Lower leg skin (tissue), 4 donors: ENCODE measurements around the gene FTCDNL1. TPM values are rescaled to one million over a fixed set of nuclear protein-coding genes. Genes with fewer than 3 reads are reported as not detected.

Experiments used
- DNase-seq, 2 donors: peaks; one replicate each; pipeline ENCODE4 v3.0.0-alpha.2; 2019; ENCODE audit warnings: low spot score in 2 of 2
- H3K4me3 ChIP-seq: fragments of 200-600 bp; sonication (generic); 2 replicates; pipeline ENCODE4 v1.5.1; 2017; ENCODE audit warnings: mild to moderate bottlenecking, low read depth; ENCODE audit not compliant: poor library complexity, severe bottlenecking
- POLR2A ChIP-seq, 2 donors: fragments of 450-650 bp; IDR thresholded peaks; one replicate each; pipeline ENCODE4 v1.6.1; 2016 to 2017; ENCODE audit warnings: antibody characterized with exemption in 2 of 2, mild to moderate bottlenecking in 1 of 2, moderate library complexity in 1 of 2
- WGBS, 2 donors: methylation state at CpG; one replicate each; pipeline ENCODE4 v1.1.5; 2018; 5-methylcytosine and 5-hydroxymethylcytosine counted together
- intact Hi-C: fragments of 100-400 bp; cut with DNase I; formaldehyde crosslinking; loops from one replicate; pipeline ENCODE4 v1.15.0; 2023; ENCODE audit warnings: low total_unique reads
- total RNA-seq, 4 donors: library from RNA; depleted of rRNA; stranded (reverse); fragments of >200 nt; gene quantifications; one replicate each; pipeline ENCODE4 v1.1.0, GENCODE V29; 2016
- TF ChIP-seq, protein P1 (sequence below), 3 donors: fragments of 450-650 bp; IDR thresholded peaks; one replicate each; pipeline ENCODE4 v1.5.1; 2016; ENCODE audit warnings: antibody characterized with exemption in 3 of 3, mild to moderate bottlenecking in 3 of 3, moderate library complexity in 2 of 3

Gene FTCDNL1
- total RNA-seq, 4 donors from 2014 or later: 1.9 to 2.9 (median 2.7) TPM; not detected in 1

- whole genome bisulfite sequencing, 2 donors: 73 to 77% methylated on average over 7 of the region's 7 CpGs
- no peak for DNase-seq
- TF ChIP-seq POLR2A (IDR thresholded peaks at IDR 0.05): no peak
- TF ChIP-seq, protein P1, sequence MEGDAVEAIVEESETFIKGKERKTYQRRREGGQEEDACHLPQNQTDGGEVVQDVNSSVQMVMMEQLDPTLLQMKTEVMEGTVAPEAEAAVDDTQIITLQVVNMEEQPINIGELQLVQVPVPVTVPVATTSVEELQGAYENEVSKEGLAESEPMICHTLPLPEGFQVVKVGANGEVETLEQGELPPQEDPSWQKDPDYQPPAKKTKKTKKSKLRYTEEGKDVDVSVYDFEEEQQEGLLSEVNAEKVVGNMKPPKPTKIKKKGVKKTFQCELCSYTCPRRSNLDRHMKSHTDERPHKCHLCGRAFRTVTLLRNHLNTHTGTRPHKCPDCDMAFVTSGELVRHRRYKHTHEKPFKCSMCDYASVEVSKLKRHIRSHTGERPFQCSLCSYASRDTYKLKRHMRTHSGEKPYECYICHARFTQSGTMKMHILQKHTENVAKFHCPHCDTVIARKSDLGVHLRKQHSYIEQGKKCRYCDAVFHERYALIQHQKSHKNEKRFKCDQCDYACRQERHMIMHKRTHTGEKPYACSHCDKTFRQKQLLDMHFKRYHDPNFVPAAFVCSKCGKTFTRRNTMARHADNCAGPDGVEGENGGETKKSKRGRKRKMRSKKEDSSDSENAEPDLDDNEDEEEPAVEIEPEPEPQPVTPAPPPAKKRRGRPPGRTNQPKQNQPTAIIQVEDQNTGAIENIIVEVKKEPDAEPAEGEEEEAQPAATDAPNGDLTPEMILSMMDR (IDR thresholded peaks at IDR 0.05): no peak
- H3K4me3 ChIP-seq: no peak overlapping the region
- intact Hi-C loops: no loop called here
Measured at GRCh38 chr2:199738727-199739412, 112.1 kb downstream of the FTCDNL1 start.

DNA sequence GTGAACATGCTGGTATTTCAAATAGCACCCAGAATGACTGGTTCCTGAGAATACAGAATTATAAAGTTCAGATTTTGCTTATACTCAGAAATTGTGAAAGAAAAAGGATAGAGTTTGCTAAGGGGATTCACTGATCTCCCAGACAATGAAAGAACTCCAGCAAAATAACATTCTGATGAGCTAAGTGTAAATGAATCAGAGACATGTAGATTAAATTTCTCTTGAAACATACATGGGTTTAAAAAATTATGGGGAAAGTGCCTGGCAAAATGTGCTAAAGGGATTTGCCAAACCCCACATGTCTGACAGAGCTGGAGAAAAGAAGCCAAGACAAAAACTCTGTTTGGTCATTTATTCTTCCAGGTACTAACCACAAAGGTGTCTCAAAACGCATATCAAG, 116.3 kb downstream of the FTCDNL1 start:
- TF ChIP-seq, protein P1 (IDR thresholded peaks at IDR 0.05): no peak
- TF ChIP-seq POLR2A (IDR thresholded peaks at IDR 0.05): no peak
- 75 to 85% methylated on average over 1 of the region's 1 CpG for WGBS, 2 donors
- intact Hi-C loops: no loop called here
- H3K4me3 ChIP-seq: no peak overlapping the region
- no peak for DNase-seq

GRCh38 chr2:199734011-199734410, 117.0 kb downstream of the FTCDNL1 start:
- no peak overlapping the region for H3K4me3 ChIP-seq
- DNase-seq: no peak
- no peak for TF ChIP-seq POLR2A (IDR thresholded peaks at IDR 0.05)
- TF ChIP-seq, protein P1 (IDR thresholded peaks at IDR 0.05): no peak
- intact Hi-C loops: no loop called here
- WGBS, 2 donors: 17 to 31% methylated on average over 2 of the region's 2 CpGs

GRCh38 chr2:199727801-199728200, 123.2 kb downstream of the FTCDNL1 start:
- TF ChIP-seq, protein P1 (IDR thresholded peaks at IDR 0.05): no peak
- TF ChIP-seq POLR2A (IDR thresholded peaks at IDR 0.05): no peak
- DNase-seq: no peak
- no peak overlapping the region for H3K4me3 ChIP-seq
- intact Hi-C loops: no loop called here
- WGBS, 2 donors: 29 to 37% methylated on average over 2 of the region's 2 CpGs

GRCh38 chr2:199727306-199727705, 123.7 kb downstream of the FTCDNL1 start:
- TF ChIP-seq, protein P1 (IDR thresholded peaks at IDR 0.05): no peak
- H3K4me3 ChIP-seq: no peak overlapping the region
- no peak for DNase-seq
- intact Hi-C loops: no loop called here
- WGBS, 2 donors: 73 to 80% methylated on average over 1 of the region's 1 CpG

- DNase-seq: no peak
- no peak overlapping the region for H3K4me3 ChIP-seq
- WGBS, 2 donors: 97% methylated on average over 4 of the region's 4 CpGs
- TF ChIP-seq, protein P1 (IDR thresholded peaks at IDR 0.05): no peak
- no peak for TF ChIP-seq POLR2A (IDR thresholded peaks at IDR 0.05)
- intact Hi-C loops: no loop called here
Measured at GRCh38 chr2:199718074-199718473, 132.9 kb downstream of the FTCDNL1 start.
